Skeletal muscle tissue (tissue), 4 donors: Measurements from ENCODE around the gene CCNL1. TPM values are rescaled to one million over a fixed set of nuclear protein-coding genes. Genes with fewer than 3 reads are reported as not detected.
A peak's percentile ranks its signal among the peaks of the same experiment; 100 is the strongest.
"Not testable (repeated sequence)": the region's sequence is repeated elsewhere in the genome, so short reads cannot be mapped to it uniquely, and the experiment has no call there.

Experiments
- H3K27ac ChIP-seq: one replicate; pipeline ENCODE4 v1.7.0; 2013; ENCODE audit warnings: mild to moderate bottlenecking, low read depth, low read length, inconsistent platforms
- H3K27me3 ChIP-seq, 3 donors: one replicate each; pipeline ENCODE4 v1.7.0; 2013; ENCODE audit warnings: low read length in 3 of 3; ENCODE audit not compliant: control insufficient read depth in 3 of 3, insufficient read depth in 3 of 3
- H3K36me3 ChIP-seq, 3 donors: one replicate each; pipeline ENCODE4 v1.7.0; 2013; ENCODE audit warnings: low read length in 3 of 3; ENCODE audit not compliant: control insufficient read depth in 3 of 3, insufficient read depth in 3 of 3
- H3K4me1 ChIP-seq, 3 donors: one replicate each; pipeline ENCODE4 v1.7.0; 2013; ENCODE audit warnings: low read length in 3 of 3, mild to moderate bottlenecking in 3 of 3; ENCODE audit not compliant: control insufficient read depth in 3 of 3, insufficient read depth in 3 of 3
- H3K4me3 ChIP-seq, 3 donors: one replicate each; pipeline ENCODE4 v1.7.0; 2013; ENCODE audit warnings: low read length in 3 of 3
- H3K9ac ChIP-seq, 3 donors: one replicate each; pipeline ENCODE4 v1.7.0; 2013; ENCODE audit warnings: low read length in 3 of 3, mild to moderate bottlenecking in 3 of 3, moderate library complexity in 2 of 3, low read depth in 1 of 3
- H3K9me3 ChIP-seq, 3 donors: one replicate each; pipeline ENCODE4 v1.7.0; 2013; ENCODE audit warnings: low read length in 3 of 3; ENCODE audit not compliant: control insufficient read depth in 3 of 3
- total RNA-seq: library from RNA; depleted of rRNA; stranded (reverse); fragments of >200 nt; gene quantifications from one replicate; pipeline ENCODE4 v1.2.3, GENCODE V29; 2014
- donor health status: Osteomylitis.

Gene CCNL1
- total RNA-seq, 1 donor from 2014 or later: 52.7 TPM

DNA sequence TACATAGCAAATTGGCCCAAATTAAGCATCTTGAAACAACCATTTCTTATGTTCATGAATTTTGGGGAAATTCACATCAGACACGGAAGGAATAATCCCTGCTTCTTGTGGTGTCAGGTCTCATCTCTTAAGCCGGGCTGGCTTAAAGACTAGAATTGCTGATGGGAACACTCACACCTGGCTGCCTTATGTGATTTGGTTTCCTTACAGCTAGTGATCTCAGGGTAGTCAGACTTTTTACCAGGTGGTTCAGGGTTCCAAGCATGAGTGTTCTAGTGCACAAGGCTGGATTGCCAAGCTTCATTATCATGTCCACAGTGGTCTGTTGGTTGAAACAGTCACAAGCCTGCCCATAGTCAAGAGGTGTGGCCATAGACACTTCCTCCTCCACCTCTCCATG lies 20.3 kb upstream of the CCNL1 start:
- H3K4me3 ChIP-seq: no peak overlapping the region
- no peak overlapping the region for H3K9ac ChIP-seq
- H3K27me3 ChIP-seq: no peaks in the 10 kb centered on the region
- no peak overlapping the region for H3K27ac ChIP-seq
- no peaks in the 10 kb centered on the region for H3K9me3 ChIP-seq
- H3K36me3 ChIP-seq: no peaks in the 10 kb centered on the region
- peaks cover 6 to 8% (median 8%) of the 10 kb centered on the region in 3 donors for H3K4me1 ChIP-seq

DNA sequence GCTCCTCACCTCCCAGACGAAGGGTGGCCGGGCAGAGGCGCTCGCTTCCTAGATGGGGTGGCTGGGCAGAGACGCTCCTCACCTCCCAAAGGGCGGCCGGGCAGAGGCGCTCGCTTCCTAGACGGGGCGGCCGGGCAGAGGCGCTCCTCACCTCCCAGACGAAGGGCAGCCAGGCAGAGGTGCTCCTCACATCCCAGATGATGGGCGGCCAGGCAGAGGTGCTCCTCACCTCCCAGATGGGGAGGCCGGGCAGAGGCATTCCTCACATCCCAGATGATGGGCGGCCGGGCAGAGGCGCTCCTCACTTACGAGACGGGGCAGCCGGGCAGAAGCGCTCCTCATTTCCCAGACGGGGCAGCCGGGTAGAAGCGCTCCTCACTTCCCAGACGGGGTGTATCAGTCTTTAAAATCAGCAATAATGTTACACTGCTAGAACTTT lies 19.4 kb upstream of the CCNL1 start:
- no peaks in the 10 kb centered on the region for H3K36me3 ChIP-seq
- H3K4me3 ChIP-seq: no peak overlapping the region
- H3K9me3 ChIP-seq: no peaks in the 10 kb centered on the region
- no peak overlapping the region for H3K27ac ChIP-seq
- H3K9ac ChIP-seq: no peak overlapping the region
- peaks cover 8 to 9% (median 8%) of the 10 kb centered on the region in 3 donors for H3K4me1 ChIP-seq
- H3K27me3 ChIP-seq: no peaks in the 10 kb centered on the region

DNA sequence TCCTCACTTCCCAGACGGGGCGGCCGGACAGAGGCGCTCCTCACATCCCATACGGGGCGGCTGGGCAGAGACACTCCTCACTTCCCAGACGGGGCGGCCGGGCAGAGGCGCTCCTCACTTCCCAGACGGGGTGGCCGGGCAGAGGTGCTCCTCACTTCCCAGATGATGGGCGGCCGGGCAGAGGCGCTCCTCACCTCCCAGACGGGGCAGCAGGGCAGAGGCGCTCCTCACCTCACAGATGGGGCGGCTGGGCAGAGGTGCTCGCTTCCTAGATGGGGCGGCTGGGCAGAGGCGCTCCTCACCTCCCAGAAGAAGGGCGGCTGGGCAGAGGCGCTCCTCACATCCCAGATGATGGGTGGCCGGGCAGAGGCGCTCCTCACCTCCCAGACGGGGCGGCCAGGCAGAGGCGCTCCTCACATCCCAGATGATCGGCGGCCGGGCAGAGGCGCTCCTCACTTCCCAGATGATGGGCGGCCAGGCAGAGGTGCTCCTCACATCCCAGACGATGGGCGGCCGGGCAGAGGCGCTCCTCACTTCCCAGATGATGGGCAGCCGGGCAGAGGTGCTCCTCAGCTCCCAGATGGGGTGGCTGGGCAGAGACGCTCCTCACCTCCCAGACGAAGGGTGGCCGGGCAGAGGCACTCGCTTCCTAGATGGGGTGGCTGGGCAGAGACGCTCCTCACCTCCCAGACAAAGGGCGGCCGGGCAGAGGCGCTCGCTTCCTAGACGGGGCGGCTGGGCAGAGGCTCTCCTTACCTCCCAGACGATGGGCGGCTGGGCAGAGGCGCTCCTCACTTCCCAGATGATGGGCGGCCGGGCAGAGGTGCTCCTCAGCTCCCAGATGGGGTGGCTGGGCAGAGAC lies 18.8 kb upstream of the CCNL1 start:
- H3K9ac ChIP-seq, H3K4me3 ChIP-seq, H3K36me3 ChIP-seq, H3K27ac ChIP-seq, H3K27me3 ChIP-seq, H3K9me3 ChIP-seq: not testable (repeated sequence)
- peaks cover 10 to 14% (median 12%) of the 10 kb centered on the region in 3 donors for H3K4me1 ChIP-seq

DNA sequence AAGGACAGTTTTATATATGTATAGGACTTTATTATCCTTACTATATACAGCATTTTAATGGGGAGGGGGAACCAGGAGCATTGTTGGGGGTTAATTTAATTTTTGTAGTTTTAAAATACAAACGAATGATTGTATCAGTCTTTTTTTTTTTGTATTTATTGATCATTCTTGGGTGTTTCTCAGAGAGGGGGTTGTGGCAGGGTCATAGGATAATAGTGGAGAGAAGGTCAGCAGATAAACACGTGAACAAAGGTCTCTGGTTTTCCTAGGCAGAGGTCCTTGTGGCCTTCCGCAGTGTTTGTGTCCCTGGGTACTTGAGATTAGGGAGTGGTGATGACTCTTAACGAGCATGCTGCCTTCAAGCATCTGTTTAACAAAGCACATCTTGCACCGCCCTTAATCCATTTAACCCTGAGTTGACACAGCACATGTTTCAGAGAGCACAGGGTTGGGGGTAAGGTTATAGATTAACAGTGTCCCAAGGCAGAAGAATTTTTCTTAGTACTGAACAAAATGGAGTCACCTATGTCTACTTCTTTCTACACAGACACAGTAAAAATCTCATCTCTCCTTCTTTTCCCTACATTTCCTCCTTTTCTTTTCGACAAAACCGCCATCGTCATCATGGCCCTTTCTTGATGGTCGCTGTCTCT lies 18.0 kb upstream of the CCNL1 start:
- not testable (repeated sequence) for H3K9me3 ChIP-seq, H3K27ac ChIP-seq, H3K27me3 ChIP-seq, H3K4me3 ChIP-seq, H3K36me3 ChIP-seq, H3K9ac ChIP-seq
- peaks cover 10 to 14% (median 12%) of the 10 kb centered on the region in 3 donors for H3K4me1 ChIP-seq

DNA sequence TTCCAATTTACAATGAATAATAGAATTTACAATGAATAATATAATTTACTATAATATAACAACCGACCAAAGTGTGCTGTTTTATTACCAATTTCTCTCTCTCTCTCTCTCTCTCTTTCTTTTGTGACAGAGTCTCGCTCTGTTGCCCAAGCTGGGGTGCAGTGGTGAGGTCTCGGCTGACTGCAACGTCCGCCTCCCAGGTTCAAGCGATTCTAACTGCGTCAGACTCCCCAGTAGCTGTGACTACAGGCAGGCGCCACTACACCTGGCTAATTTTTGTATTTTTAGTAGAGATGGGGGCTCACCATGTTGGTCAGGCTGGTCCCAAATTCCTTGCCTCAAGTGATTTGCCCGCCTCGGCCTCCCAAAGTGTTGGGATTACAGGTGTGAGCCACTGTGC lies 17.0 kb upstream of the CCNL1 start:
- H3K36me3 ChIP-seq: no peaks in the 10 kb centered on the region
- no peak overlapping the region for H3K4me3 ChIP-seq
- H3K27ac ChIP-seq: no peak overlapping the region
- no peaks in the 10 kb centered on the region for H3K9me3 ChIP-seq
- peaks cover 10 to 14% (median 12%) of the 10 kb centered on the region in 3 donors for H3K4me1 ChIP-seq
- H3K9ac ChIP-seq: no peak overlapping the region
- H3K27me3 ChIP-seq: no peaks in the 10 kb centered on the region

DNA sequence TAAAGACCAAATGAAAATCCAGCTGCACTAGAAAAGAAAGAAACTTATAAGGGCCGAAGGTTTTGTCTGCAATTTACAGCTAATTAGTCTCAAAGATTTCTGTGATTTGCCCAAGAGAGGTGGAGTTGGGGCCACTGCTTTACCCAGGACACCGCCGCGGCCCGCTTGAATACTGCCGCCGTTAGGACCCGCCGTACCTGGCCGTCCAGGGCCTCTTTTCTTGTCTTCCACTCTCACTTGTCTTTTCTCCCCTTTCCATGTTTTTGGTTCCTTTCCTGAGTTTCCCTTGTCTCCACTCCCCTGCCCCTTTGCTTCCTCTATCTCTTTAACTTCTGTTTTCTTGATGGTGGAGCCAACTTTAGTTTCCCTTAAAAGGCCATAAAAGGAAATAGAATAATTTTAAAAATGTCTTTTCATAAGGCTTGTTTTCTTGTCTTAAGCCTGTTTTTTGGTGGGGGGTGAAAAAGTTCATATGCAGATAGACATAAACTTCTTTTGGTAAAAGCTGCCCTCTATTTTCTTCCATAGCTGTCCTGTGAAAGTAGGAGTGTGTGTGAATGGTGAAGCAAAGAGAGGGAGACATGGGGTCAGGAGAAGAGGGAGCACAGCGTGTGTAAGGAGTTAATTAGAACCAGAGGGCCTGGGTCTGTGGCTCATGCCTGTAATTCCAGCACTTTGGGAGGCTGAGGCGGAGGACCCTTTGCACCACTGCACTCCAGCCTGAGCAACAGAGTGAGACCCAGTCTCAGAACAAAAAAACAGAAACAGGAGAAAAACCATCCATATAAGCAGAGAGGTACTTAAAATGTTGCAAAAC lies 16.0 kb upstream of the CCNL1 start:
- H3K4me1 ChIP-seq: peaks cover 10 to 14% (median 12%) of the 10 kb centered on the region in 3 donors
- H3K27ac ChIP-seq: peak overlapping the region; percentile 97
- H3K9ac ChIP-seq: peak overlapping the region; percentile 75 to 100 (median 88)
- no peaks in the 10 kb centered on the region for H3K27me3 ChIP-seq
- H3K4me3 ChIP-seq: peak overlapping the region; percentile 66 to 99 (median 81)
- H3K9me3 ChIP-seq: no peaks in the 10 kb centered on the region
- H3K36me3 ChIP-seq: no peaks in the 10 kb centered on the region

DNA sequence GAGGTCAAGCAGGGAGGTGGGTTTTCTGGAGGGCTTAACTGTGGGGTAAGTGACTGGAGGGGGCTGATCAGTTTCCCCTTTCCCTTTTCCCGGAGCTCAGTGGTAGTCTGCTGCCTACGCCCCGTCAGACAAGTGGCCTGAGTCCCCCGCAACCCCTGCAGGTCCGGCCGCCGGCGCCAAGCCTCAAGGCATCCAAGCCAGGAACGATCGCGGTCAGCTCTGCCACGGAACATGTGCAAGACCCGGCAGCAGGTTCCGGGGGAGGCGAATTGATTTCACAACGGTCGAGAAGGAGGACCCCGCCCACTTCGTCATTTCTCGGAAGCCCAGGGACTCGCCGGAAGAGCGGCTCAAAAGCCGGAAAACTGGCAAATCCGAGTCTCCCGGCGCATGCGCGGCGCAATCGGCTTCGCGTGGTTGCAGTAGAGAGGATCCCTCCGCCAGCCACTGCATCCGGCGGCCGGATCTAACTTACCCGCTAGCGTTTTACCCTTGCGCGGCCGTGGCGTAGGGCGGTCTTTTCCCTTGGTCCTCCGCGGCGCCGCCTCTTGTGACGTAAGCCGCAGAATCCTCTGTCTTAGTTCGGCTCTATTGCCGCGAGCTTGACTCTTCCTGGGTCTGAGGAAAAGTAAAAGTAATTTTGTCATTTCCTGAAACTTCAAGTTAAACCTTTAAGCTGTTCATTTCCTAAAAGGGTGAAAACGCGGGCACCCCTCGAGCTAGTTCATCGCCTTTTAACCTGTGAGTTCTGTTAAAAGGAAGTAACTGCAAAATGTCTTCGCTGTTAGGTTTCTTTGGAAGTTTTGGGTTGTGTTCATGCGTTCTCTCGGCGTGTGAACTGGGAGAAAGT lies 14.9 kb upstream of the CCNL1 start:
- Histone ChIP-seq H3K4me1 (peaks cover 10 to 14% (median 12%) of the 10 kb centered on the region in 3 donors), H3K9ac (peak overlapping the region; percentile 93 to 100 (median 95)), H3K36me3 (no peaks in the 10 kb centered on the region), H3K4me3 (peak overlapping the region; percentile 77 to 99 (median 89)), H3K27me3 (no peaks in the 10 kb centered on the region), H3K27ac (peak overlapping the region; percentile 97), H3K9me3 (no peaks in the 10 kb centered on the region)

DNA sequence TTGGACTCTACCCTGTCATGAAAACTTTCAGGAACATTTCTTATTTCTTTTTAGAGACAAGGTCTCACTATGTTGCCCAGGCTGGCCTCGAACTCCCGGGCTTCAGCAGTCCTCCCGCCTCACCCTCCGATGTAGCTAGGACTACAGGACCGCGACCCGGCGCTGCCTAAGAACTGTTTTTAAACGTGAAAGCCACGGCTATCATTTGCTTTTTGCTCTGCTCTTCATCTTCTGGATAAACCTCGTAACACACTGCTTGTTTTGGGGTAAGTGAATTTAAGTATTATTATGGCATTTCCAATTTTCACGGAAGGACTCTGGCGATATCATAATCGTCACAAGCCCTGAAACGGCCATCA lies 14.3 kb upstream of the CCNL1 start:
- no peaks in the 10 kb centered on the region for H3K36me3 ChIP-seq
- no peaks in the 10 kb centered on the region for H3K27me3 ChIP-seq

DNA sequence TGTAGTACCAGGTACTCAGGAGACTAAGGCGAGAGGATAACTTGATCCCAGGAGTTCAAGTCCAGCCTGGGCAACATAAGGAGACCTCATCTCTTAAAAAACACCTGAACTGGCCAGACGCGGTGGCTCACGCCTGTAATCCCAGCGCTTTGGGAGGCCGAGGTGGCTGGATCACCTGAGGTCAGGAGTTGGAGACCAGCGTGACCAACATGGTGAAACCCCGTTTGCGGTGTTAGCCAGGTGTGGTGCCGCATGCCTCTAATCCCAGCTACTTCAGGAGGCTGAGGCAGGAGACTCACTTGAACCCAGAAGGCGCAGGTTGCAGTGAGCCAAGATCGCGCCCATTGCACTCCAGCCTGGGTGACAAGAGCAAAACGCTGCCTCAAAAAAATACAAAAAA lies 13.4 kb upstream of the CCNL1 start:
- Histone ChIP-seq H3K4me1 (peaks cover 10 to 14% (median 12%) of the 10 kb centered on the region in 3 donors), H3K9ac (peak overlapping the region in 1 of 3 donors; percentile 93), H3K27ac (peak overlapping the region; percentile 97)
- not testable (repeated sequence) for H3K36me3 ChIP-seq, H3K9me3 ChIP-seq, H3K27me3 ChIP-seq, H3K4me3 ChIP-seq

More for the DNA sequence above, 14.3 kb upstream of the CCNL1 start:
- Histone ChIP-seq H3K4me1 (peaks cover 10 to 14% (median 12%) of the 10 kb centered on the region in 3 donors), H3K4me3 (peak overlapping the region; percentile 77 to 90 (median 89)), H3K9ac (peak overlapping the region; percentile 93 to 96 (median 95)), H3K27ac (peak overlapping the region; percentile 97), H3K9me3 (no peaks in the 10 kb centered on the region)
